ENCODE results near the gene PRSS22.

Gene PRSS22

DNA sequence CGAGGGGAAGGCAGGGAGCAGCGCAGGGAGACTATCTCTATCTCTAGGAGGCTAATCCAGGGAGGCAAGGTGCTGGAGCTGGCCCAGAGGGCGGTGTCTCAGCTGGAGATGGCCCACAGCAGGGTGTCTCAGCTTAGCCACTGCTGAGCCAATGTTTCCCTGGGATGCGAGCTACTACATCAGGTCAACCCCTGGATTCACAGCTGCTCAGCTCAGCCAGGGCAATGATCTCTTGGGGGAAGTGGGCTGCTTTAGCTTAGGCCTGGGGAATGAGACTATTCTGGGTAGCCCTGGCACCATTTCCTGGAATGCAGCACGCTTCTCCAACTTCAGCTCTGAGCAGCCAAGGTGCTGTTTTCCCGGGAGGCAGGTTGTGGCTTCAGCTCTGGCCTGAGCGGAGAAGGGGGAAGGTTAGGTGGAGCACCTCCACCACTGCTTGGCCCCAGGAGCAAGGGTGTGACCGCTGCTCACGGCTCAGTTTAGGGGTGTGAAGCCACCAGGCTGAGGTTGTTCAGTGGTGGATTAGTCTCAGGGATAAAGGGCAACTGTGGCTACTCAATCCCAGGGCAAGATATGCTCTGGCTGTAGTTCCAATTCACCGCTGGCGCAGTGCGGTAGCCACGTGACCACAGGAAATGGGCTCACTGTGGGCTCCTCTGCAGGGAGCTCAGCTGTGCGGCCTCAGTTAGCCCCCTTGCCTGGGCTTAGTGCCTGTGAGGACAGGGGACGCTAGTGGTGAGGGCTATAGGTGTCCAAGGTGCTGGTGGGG is 46.1 kb downstream of the PRSS22 start:
- DNase-seq: no peak

DNA sequence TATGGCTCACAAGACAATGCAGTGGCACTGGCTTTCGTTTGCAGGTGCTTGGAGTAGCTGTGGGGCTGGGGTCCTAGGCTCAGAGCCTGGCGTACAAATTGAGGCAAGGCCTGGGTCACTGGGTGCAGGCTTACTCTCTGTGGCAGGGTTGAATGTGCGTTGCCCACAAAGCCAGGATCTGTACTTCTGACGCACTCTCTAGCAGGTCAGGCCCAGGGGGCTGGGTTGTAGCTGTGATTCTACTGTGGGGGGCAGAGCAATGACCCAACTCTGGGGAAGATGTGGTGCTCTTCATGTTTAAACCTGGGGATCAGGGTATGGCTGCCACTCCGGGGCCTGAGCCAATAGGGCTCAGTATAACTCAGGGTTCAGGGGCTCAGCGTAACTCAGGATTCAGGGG is 47.3 kb downstream of the PRSS22 start:
- DNase-seq: no peak

DNA sequence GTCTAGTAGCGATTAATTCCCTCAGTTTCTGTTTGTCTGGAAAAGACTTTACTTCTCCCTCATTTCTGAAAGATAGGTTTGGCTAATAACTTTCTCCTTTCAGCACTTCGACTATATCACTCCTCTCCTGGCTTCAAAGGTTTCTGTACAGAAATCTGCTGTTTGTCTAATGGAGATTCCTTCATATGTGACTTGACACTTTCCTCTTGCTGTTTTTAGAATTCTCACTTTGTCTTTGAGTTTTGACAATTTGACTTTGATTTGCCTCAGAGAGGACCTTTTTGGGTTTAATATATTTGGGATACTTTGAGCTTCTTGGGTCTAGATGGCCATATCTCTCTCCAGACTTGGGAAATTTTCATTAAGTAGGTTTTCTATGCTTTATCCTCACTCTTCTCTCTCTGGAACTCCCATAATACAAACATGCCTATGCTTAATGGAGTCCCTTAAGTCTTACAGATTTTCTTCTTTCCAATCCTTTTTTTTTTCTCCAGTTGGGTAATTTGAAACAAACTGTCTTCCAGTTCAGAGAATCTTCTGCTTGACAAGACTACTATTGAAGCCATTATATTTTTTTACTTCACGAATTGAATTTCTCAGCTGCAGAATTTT is 48.7 kb downstream of the PRSS22 start:
- DNase-seq: no peak

DNA sequence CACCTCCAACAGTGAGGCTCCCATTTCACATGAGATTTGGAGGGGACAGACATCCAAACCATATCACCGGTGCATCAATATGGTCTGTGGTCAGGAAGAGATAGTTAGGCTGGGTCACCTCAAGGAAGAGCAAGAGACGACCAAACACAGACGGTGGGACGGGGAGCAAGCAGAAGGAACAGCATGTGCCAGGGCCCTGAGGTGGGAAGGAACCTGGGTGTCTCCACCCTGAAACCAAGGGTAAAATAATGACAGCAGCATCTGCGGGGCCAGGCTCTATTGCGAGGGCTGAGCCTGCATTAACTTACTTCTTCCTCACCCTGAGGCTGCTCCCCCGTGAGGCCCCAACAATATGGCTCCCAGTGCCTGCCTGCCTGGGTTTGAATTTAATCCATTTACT is 49.8 kb downstream of the PRSS22 start:
- no peak for DNase-seq

DNA sequence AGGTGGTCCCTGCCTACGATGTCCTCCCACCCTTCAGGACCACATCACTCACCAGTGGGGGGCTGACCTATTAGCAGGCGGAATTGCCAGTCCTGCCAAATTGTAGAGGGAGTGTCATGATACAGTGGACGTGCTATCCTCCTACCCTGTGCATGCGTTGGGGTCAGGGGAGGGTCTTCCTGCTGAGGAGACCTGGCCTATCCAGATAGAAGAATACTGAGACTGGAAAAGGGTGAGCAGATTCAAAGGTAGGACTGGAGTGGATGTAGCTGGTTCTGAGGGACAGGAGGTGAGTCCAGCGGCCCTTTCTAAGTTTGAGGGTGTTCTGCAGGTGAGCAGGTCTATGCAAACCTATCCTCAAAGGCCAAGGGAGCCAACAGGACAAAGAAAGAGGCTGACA is 51.7 kb downstream of the PRSS22 start:
- no peak for DNase-seq

DNA sequence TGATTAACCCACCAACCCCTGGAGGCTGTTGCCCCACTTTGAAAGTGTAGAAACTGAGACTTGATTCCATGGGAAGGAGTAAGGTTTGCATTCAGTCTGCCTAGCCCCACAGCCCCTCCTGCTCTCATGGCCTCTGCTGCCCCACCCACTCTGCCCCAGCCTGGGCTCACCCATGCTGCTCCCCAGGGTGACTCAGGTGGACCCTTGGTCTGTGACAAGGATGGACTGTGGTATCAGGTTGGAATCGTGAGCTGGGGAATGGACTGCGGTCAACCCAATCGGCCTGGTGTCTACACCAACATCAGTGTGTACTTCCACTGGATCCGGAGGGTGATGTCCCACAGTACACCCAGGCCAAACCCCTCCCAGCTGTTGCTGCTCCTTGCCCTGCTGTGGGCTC is 53.2 kb downstream of the PRSS22 start:
- DNase-seq: no peak

DNA sequence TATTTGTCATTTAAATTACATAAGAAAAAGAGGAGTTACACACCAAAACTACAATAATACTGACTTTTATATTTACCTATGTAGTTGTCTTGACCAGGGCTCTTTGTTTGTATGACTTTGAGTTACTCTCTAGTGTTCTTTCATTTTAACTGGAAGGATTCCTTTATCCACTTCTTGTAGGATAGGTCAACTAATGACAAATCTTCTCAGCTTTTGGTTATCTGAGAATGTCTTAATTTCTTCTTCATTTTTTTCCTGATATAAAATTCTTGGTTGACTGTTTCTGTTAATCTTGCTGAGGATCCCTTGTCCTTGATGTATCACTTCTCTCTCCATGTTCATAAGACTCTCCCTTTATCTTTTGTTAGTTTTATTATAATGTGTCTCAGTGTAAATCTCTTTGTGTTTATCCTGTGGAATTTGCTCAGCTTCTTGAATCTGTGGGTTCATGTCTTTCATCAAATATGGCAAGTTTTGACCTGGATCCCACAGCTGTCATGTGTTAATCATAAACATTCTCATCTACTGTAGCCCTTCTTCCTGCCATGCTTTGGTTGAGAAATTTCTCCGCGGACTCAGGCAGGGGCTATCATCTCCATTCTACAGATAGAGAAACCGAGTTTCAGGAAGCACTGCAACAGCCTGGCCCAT is 54.3 kb downstream of the PRSS22 start:
- no peak for DNase-seq
